ENCODE measurements around the gene ACY1.

- TF ChIP-seq YY1 (IDR thresholded peaks at IDR 0.05; ENCODE audit: insufficient read depth, insufficient read length): no peak
- TF ChIP-seq SUZ12 (IDR thresholded peaks at IDR 0.05; ENCODE audit: extremely low read depth, insufficient read depth, insufficient read length): no peak
- no peak for TF ChIP-seq ZNF274 (IDR thresholded peaks at IDR 0.05; ENCODE audit: low read depth, low read length)
Measured at GRCh38 chr3:52019352-52020080, 36.2 kb downstream of the ACY1 start.
